ENCODE data around the gene CNKSR1.

- TF ChIP-seq CTCF (IDR thresholded peaks at IDR 0.05; ENCODE audit: low read length) (no peak), EZH2 (optimal IDR thresholded peaks at IDR 0.05; ENCODE audit: low read depth, low read length) (no peak), EZH2phosphoT487 (IDR thresholded peaks at IDR 0.05; ENCODE audit: low read length) (no peak)
Observed at GRCh38 chr1:26164861-26165842, 12.1 kb upstream of the CNKSR1 start.
